HEK293T (cell line): ENCODE results near the gene FCN1.

ENCODE experiments used
- CTCF ChIA-PET: fragments of 350-600 bp; formaldehyde crosslinking; extraction: SDS; loops from one replicate; lab custom pipeline; 2021; ENCODE audit warnings: antibody characterized with exemption, inconsistent platforms; lab: Yijun Ruan, JAX
- POLR2A ChIA-PET: fragments of 350-600 bp; formaldehyde crosslinking; extraction: SDS; loops from one replicate; lab custom pipeline; 2020; ENCODE audit warnings: antibody characterized with exemption, inconsistent platforms; lab: Yijun Ruan, JAX
- DNase-seq: peaks from one replicate; pipeline ENCODE4 v3.0.0; 2012; ENCODE audit warnings: mixed read lengths; ENCODE audit errors: extremely low spot score
- ARNT ChIP-seq: fragments of 450-650 bp; IDR thresholded peaks from 2 replicates; pipeline ENCODE4 v1.6.1; 2017; ENCODE audit warnings: mild to moderate bottlenecking
- BHLHE40 ChIP-seq: fragments of 450-650 bp; IDR thresholded peaks from 2 replicates; pipeline ENCODE4 v1.6.1; 2016; ENCODE audit warnings: mild to moderate bottlenecking, moderate library complexity, borderline replicate concordance
- CTBP1 ChIP-seq: fragments of 450-650 bp; IDR thresholded peaks from 2 replicates; pipeline ENCODE4 v1.6.1; 2016; ENCODE audit warnings: borderline replicate concordance
- ELF4 ChIP-seq: fragments of 450-650 bp; IDR thresholded peaks from 2 replicates; pipeline ENCODE4 v1.6.1; 2017; ENCODE audit warnings: antibody characterized with exemption
- FOXA1 ChIP-seq: fragments of 450-650 bp; IDR thresholded peaks from 2 replicates; pipeline ENCODE4 v1.6.1; 2016; ENCODE audit warnings: mild to moderate bottlenecking
- FOXK2 ChIP-seq: fragments of 450-650 bp; IDR thresholded peaks from 2 replicates; pipeline ENCODE4 v1.6.1; 2016; ENCODE audit warnings: mild to moderate bottlenecking
- FOXM1 ChIP-seq: fragments of 450-650 bp; IDR thresholded peaks from 2 replicates; pipeline ENCODE4 v1.6.1; 2017; ENCODE audit warnings: mild to moderate bottlenecking, borderline replicate concordance
- HDGF ChIP-seq: fragments of 450-650 bp; IDR thresholded peaks from 2 replicates; pipeline ENCODE4 v1.6.1; 2017; ENCODE audit warnings: antibody characterized with exemption, borderline replicate concordance
- L3MBTL2 ChIP-seq: fragments of 450-650 bp; conservative IDR thresholded peaks from 2 replicates; pipeline ENCODE4 v1.6.1; 2016; ENCODE audit warnings: mild to moderate bottlenecking
- LEF1 ChIP-seq: fragments of 450-650 bp; IDR thresholded peaks from 2 replicates; pipeline ENCODE4 v1.6.1; 2017; ENCODE audit warnings: mild to moderate bottlenecking, borderline replicate concordance
- NFRKB ChIP-seq: fragments of 450-650 bp; IDR thresholded peaks from 2 replicates; pipeline ENCODE4 v1.6.1; 2016; ENCODE audit warnings: mild to moderate bottlenecking, moderate library complexity
- SP1 ChIP-seq: fragments of 450-650 bp; IDR thresholded peaks from 2 replicates; pipeline ENCODE4 v1.6.1; 2017
- SUZ12 ChIP-seq: fragments of 450-650 bp; IDR thresholded peaks from 2 replicates; pipeline ENCODE4 v1.6.1; 2016; ENCODE audit warnings: mild to moderate bottlenecking
- TARDBP ChIP-seq: fragments of 450-650 bp; IDR thresholded peaks from 2 replicates; pipeline ENCODE4 v1.6.1; 2016
- ZNF384 ChIP-seq: fragments of 450-650 bp; IDR thresholded peaks from 2 replicates; pipeline ENCODE4 v1.6.1; 2016
- TF ChIP-seq, protein P1 (sequence below): fragments of 450-650 bp; IDR thresholded peaks from 2 replicates; pipeline ENCODE4 v1.6.1; 2016

Gene FCN1

GRCh38 chr9:134891713-134892112, 26.0 kb downstream of the FCN1 start:
- ChIA-PET CTCF (no interaction called here), POLR2A (no interaction called here)
- TF ChIP-seq FOXA1 (no peak), BHLHE40 (no peak), SUZ12 (no peak), TARDBP (no peak), ZNF384 (no peak), SP1 (no peak)
- TF ChIP-seq, protein P1, sequence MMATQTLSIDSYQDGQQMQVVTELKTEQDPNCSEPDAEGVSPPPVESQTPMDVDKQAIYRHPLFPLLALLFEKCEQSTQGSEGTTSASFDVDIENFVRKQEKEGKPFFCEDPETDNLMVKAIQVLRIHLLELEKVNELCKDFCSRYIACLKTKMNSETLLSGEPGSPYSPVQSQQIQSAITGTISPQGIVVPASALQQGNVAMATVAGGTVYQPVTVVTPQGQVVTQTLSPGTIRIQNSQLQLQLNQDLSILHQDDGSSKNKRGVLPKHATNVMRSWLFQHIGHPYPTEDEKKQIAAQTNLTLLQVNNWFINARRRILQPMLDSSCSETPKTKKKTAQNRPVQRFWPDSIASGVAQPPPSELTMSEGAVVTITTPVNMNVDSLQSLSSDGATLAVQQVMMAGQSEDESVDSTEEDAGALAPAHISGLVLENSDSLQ: no peak
- no peak for DNase-seq

DNA sequence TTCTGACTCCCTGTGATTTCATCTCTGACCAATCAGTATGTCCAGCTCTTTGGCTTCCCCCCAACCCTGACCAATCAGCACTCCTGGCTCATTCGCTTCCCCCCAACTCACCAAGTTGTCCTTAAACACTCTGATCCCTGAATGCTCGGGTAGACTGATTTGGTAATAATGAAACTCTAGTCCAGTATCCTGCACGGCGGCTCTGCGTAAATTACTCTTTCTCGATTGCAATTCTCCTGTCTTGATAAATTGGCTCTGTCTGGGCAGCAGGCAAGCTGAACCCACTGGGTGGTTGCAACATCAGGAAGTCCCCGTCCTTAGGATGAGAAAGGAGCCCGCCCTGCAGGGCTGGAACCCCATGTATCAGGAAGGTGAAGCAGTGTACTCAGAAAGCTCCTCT, 26.7 kb downstream of the FCN1 start:
- CTCF ChIA-PET: interaction anchor here (0.8 kb wide), 1 partner anchor 109 kb away, joined by 3 read pairs; no protein-coding TSS in a partner anchor
- POLR2A ChIA-PET: no interaction called here
- DNase-seq: no peak

GRCh38 chr9:134890155-134890495, 27.6 kb downstream of the FCN1 start:
- no peak for TF ChIP-seq CTBP1
- no peak for TF ChIP-seq L3MBTL2
- no peak for TF ChIP-seq ARNT
- TF ChIP-seq TARDBP: no peak
- TF ChIP-seq SP1: no peak
- no peak for TF ChIP-seq BHLHE40
- TF ChIP-seq SUZ12: no peak
- no peak for TF ChIP-seq NFRKB
- TF ChIP-seq LEF1: no peak
- TF ChIP-seq ELF4: no peak
- TF ChIP-seq, protein P1: no peak
- TF ChIP-seq ZNF384: no peak
- no peak for TF ChIP-seq FOXM1
- no peak for TF ChIP-seq HDGF
- TF ChIP-seq FOXA1: no peak
- TF ChIP-seq FOXK2: no peak
- ChIA-PET CTCF (no interaction called here), POLR2A (no interaction called here)
- DNase-seq: no peak

More for the DNA sequence above, 26.7 kb downstream of the FCN1 start:
- TF ChIP-seq ELF4: no peak
- no peak for TF ChIP-seq CTBP1
- no peak for TF ChIP-seq FOXA1
- no peak for TF ChIP-seq FOXK2
- TF ChIP-seq BHLHE40: no peak
- no peak for TF ChIP-seq TARDBP
- no peak for TF ChIP-seq ARNT
- no peak for TF ChIP-seq LEF1
- TF ChIP-seq L3MBTL2: no peak
- TF ChIP-seq, protein P1: no peak
- TF ChIP-seq SUZ12: no peak
- TF ChIP-seq SP1: no peak
- no peak for TF ChIP-seq FOXM1
- no peak for TF ChIP-seq NFRKB
- TF ChIP-seq ZNF384: no peak

- no peak for DNase-seq
- CTCF ChIA-PET: no interaction called here
- no peak for TF ChIP-seq FOXM1
- no peak for TF ChIP-seq ARNT
- TF ChIP-seq FOXA1: no peak
- TF ChIP-seq SP1: no peak
- TF ChIP-seq ZNF384: no peak
- no peak for TF ChIP-seq CTBP1
- TF ChIP-seq TARDBP: no peak
- TF ChIP-seq HDGF: no peak
- no peak for TF ChIP-seq L3MBTL2
- TF ChIP-seq, protein P1: no peak
- TF ChIP-seq FOXK2: no peak
- TF ChIP-seq NFRKB: no peak
- no peak for TF ChIP-seq SUZ12
- no peak for TF ChIP-seq ELF4
- POLR2A ChIA-PET: no interaction called here
Observed at GRCh38 chr9:134889386-134890154, 28.1 kb downstream of the FCN1 start.

DNA sequence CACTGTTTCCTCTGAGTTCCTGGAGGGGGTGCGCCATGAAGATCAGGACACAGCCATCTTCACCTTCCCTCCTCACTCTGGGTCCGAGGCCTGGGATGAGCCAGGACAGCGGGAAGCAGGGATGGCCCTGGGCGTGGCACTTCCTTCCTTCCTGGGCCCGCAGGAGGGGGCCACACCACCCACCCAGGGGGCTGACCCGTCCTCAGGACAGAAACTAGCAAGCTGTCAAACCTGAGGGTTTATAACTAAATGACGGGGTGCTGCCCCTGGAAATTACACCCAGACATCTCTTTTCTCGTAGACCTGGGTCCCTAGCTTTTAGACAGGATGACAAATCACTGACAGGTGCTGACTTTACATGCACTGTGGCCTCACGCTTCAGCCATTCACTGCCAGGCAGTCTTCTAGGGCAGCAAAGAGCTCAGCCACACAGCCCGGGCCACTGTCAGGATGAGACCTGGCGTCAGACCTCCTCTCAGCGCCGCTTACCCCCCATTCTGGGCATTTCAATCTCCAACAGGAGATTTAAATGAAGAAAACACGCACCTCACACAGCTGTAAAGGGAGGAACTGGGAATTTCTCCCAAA, 29.0 kb downstream of the FCN1 start:
- DNase-seq: no peak
- ChIA-PET CTCF (no interaction called here), POLR2A (no interaction called here)
- no peak for TF ChIP-seq TARDBP
- TF ChIP-seq ZNF384: no peak
